A549 (cell line): ENCODE data around the gene EHBP1. TPM values are rescaled to one million over a fixed set of nuclear protein-coding genes. Genes with fewer than 3 reads are reported as not detected.

Experiments
- ATAC-seq, 2 experiments: fragments of 200-7000 bp in 1 of 2; fragments of >200 bp in 1 of 2; cut with Nextera tagmentation in 1 of 2; cut with Tn5 transposase in 1 of 2; 3 replicates each; pipeline versions ENCODE4 v1.8.0 to v1.9.1; 2018 to 2020; ENCODE audit warnings: mild to moderate bottlenecking in 1 of 2, moderate library complexity in 1 of 2
- CTCF ChIA-PET: fragments of 300-600 bp; sonication (Branson Sonifier 250); formaldehyde crosslinking; extraction: SDS; loops from one replicate; lab custom pipeline; 2021; ENCODE audit warnings: antibody characterized with exemption, inconsistent platforms; lab: Yijun Ruan, JAX
- POLR2A ChIA-PET: fragments of 350-600 bp; formaldehyde crosslinking; extraction: SDS; loops from one replicate; lab custom pipeline; 2021; ENCODE audit warnings: antibody characterized with exemption, inconsistent platforms; lab: Yijun Ruan, JAX
- DNase-seq, 2 experiments: peaks; one replicate each; pipeline versions ENCODE4 v3.0.0 to v3.0.0-alpha.2; 2011 to 2016; ENCODE audit warnings: low read depth in 1 of 2, low spot score in 1 of 2
- FAIRE-seq: peaks from 2 replicates; lab custom pipeline; 2011; peaks lifted over from hg19 to GRCh38; lab: Jason Lieb, UNC
- H3K27ac ChIP-seq, 2 experiments: fragments of >200 bp; sonication (Bioruptor Twin); formaldehyde crosslinking; 3 replicates each; pipeline ENCODE4 v1.5.1; 2016 to 2017
- H3K4me1 ChIP-seq: fragments of >200 bp; sonication (Bioruptor Twin); formaldehyde crosslinking; 3 replicates; pipeline ENCODE4 v1.6.1; 2016
- H3K4me2 ChIP-seq: fragments of >200 bp; sonication (Bioruptor Twin); formaldehyde crosslinking; 3 replicates; pipeline ENCODE4 v1.6.1; 2016
- H3K4me3 ChIP-seq: fragments of >200 bp; sonication (Bioruptor Twin); formaldehyde crosslinking; 3 replicates; pipeline ENCODE4 v1.5.1; 2016
- H3K9me3 ChIP-seq: fragments of >200 bp; sonication (Bioruptor Twin); formaldehyde crosslinking; 3 replicates; pipeline ENCODE4 v1.6.1; 2016
- BCL3 ChIP-seq: fragments of >200 bp; sonication (Bioruptor Twin); formaldehyde crosslinking; IDR thresholded peaks from 3 replicates; pipeline ENCODE4 v1.6.1; 2016
- BHLHE40 ChIP-seq: IDR thresholded peaks from 2 replicates; pipeline ENCODE4 v1.6.1; 2012; ENCODE audit warnings: low read depth, low read length, inconsistent platforms
- CHD2 ChIP-seq: fragments of 150-350 bp; IDR thresholded peaks from 2 replicates; pipeline ENCODE4 v1.6.1; 2014; ENCODE audit warnings: low read length; ENCODE audit not compliant: partially characterized antibody
- EHF ChIP-seq: fragments of 250-450 bp; sonication (Bioruptor Pico); IDR thresholded peaks from 2 replicates; pipeline ENCODE4 v1.5.0; 2020; ENCODE audit warnings: mild to moderate bottlenecking
- EHMT2 ChIP-seq: fragments of 200-600 bp; sonication (generic); IDR thresholded peaks from 2 replicates; pipeline ENCODE4 v1.6.1; 2016; ENCODE audit warnings: antibody characterized with exemption, low read depth, mild to moderate bottlenecking, moderate library complexity
- FOSB ChIP-seq: fragments of 250-450 bp; sonication (Bioruptor Pico); IDR thresholded peaks from 2 replicates; pipeline ENCODE4 v1.5.0; 2020; ENCODE audit warnings: mild to moderate bottlenecking, moderate library complexity
- HDAC2 ChIP-seq: fragments of 200-600 bp; sonication (generic); IDR thresholded peaks from 2 replicates; pipeline ENCODE4 v1.6.1; 2016
- HOXA7 ChIP-seq: fragments of 250-450 bp; sonication (Bioruptor Pico); IDR thresholded peaks from 2 replicates; pipeline ENCODE4 v1.5.0; 2020; ENCODE audit warnings: mild to moderate bottlenecking, moderate library complexity
- JUN ChIP-seq, 2 experiments: fragments of >200 bp; sonication (Bioruptor Twin); formaldehyde crosslinking; IDR thresholded peaks; 2 replicates in 1 of 2; 3 replicates in 1 of 2; pipeline ENCODE4 v1.6.1; 2016 to 2017
- MYC ChIP-seq: IDR thresholded peaks from 2 replicates; pipeline ENCODE4 v1.6.1; 2012; ENCODE audit warnings: mild to moderate bottlenecking, inconsistent platforms, low read length, improper control_type of control experiment, borderline replicate concordance
- NR3C1 ChIP-seq: fragments of >200 bp; sonication (Bioruptor Twin); formaldehyde crosslinking; IDR thresholded peaks from 3 replicates; pipeline ENCODE4 v1.6.1; 2017
- POLR2A ChIP-seq: IDR thresholded peaks from 2 replicates; pipeline ENCODE4 v1.6.1; 2012; ENCODE audit warnings: mild to moderate bottlenecking, low read length
- POLR2AphosphoS2 ChIP-seq: conservative IDR thresholded peaks from 2 replicates; pipeline ENCODE4 v1.6.1; 2012; ENCODE audit warnings: low read length, improper control_type of control experiment, inconsistent platforms
- RAD21 ChIP-seq, 2 experiments: fragments of >200 bp in 1 of 2; sonication (Bioruptor Twin) in 1 of 2; formaldehyde crosslinking in 1 of 2; IDR thresholded peaks in 1 of 2; conservative IDR thresholded peaks in 1 of 2; 2 replicates in 1 of 2; 3 replicates in 1 of 2; pipeline ENCODE4 v1.6.1; 2012 to 2018; ENCODE audit warnings: inconsistent platforms in 1 of 2
- RARB ChIP-seq: fragments of 250-450 bp; sonication (Bioruptor Pico); IDR thresholded peaks from 2 replicates; pipeline ENCODE4 v1.8.0; 2021; ENCODE audit warnings: mild to moderate bottlenecking, moderate library complexity
- RFX5 ChIP-seq: fragments of 450-650 bp; IDR thresholded peaks from 2 replicates; pipeline ENCODE4 v1.7.1; 2014; ENCODE audit warnings: antibody characterized with exemption, mild to moderate bottlenecking, moderate library complexity
- SMC3 ChIP-seq: fragments of >200 bp; sonication (Bioruptor Twin); formaldehyde crosslinking; IDR thresholded peaks from 3 replicates; pipeline ENCODE4 v1.6.1; 2018; ENCODE audit warnings: inconsistent platforms
- SREBF2 ChIP-seq: fragments of 450-650 bp; IDR thresholded peaks from 2 replicates; pipeline ENCODE4 v1.6.1; 2014; ENCODE audit warnings: mild to moderate bottlenecking, moderate library complexity
- TFCP2L1 ChIP-seq: fragments of 250-450 bp; sonication (Bioruptor Pico); IDR thresholded peaks from 2 replicates; pipeline ENCODE4 v1.5.0; 2021; ENCODE audit warnings: mild to moderate bottlenecking
- USF2 ChIP-seq: fragments of 450-650 bp; IDR thresholded peaks from 2 replicates; pipeline ENCODE4 v1.6.1; 2014; ENCODE audit warnings: antibody characterized with exemption
- ZFP36 ChIP-seq: fragments of 450-650 bp; IDR thresholded peaks from 2 replicates; pipeline ENCODE4 v1.6.1; 2014; ENCODE audit warnings: borderline replicate concordance; ENCODE audit not compliant: partially characterized antibody
- ZNF302 ChIP-seq: fragments of 250-450 bp; sonication (Bioruptor Pico); IDR thresholded peaks from 2 replicates; pipeline ENCODE4 v1.9.0; 2021; ENCODE audit warnings: inconsistent platforms, mild to moderate bottlenecking, moderate library complexity
- WGBS: methylation state at CpG from one replicate; pipeline ENCODE4 v1.1.6; 2017; ENCODE audit errors: missing lambda C conversion rate; 5-methylcytosine and 5-hydroxymethylcytosine counted together
- polyA plus RNA-seq, 4 experiments: library from polyadenylated mRNA; depleted of rRNA in 3 of 4; stranded (reverse); fragments of >200 nt; fragmentation: RNase III in 1 of 4; extraction: RNeasy Plus Mini Kit Qiagen cat#74134 plus additional on column Dnase treatment in 1 of 4; gene quantifications; 2 replicates in 3 of 4; 3 replicates in 1 of 4; pipeline ENCODE4 v1.2.3, GENCODE V29; 2011 to 2017
- TF ChIP-seq, protein P1 (sequence below): IDR thresholded peaks from 2 replicates; pipeline ENCODE4 v1.6.1; 2012
- TF ChIP-seq, protein P2 (sequence below): fragments of 150-350 bp; IDR thresholded peaks from 2 replicates; pipeline ENCODE4 v1.6.1; 2014; ENCODE audit warnings: low read depth, mild to moderate bottlenecking, low read length

Gene EHBP1
- polyA plus RNA-seq, 2 of the 4 experiments (the other 2 are of a cell fraction): 65.7 to 204 TPM

DNA sequence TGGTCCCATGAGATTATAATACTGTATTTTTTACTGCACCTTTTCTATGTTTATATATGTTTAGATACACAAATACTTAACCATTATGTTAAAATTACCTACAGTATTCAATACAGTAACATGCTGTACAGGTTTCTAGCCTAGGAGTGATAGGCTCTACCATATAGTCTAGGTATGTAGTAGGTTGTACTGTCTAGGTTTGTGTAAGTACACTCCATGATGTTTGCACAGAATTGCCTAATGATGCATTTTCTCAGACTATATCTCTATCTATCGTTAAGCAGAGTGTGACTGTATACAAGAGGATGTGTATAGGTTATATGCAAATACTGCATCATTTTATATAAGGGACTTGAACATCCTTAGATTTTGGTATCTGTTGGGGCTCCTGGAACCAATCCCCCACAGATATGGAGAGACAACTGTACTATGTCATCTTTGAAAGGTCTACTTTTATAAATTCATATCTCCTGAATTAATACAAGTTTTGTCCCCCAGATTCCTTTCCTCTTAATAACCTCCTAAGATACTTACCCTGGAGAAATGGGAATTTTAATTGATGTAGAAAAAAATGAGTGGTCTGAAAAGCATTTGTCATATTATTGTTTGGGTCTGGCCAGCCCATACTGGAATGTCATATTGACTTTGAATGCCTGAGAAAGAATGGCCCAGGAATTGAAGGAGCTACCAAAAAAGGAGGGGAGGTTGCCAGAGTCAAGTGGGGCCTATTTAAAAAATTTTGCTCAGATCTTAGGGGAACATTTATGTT, 36.6 kb downstream of the EHBP1 start:
- H3K9me3 ChIP-seq: no peaks in the 10 kb centered on the region
- no peak overlapping the region for H3K4me3 ChIP-seq
- WGBS: 60% methylated on average over 1 of the region's 1 CpG
- FAIRE-seq (no peak), DNase-seq (no peak), ATAC-seq (peak in 1 of 2 experiments; percentile 52; a peak in 3 of 6 replicates)
- H3K4me1 ChIP-seq: peaks cover 98% of the 10 kb centered on the region
- H3K27ac ChIP-seq: no peak overlapping the region
- TF ChIP-seq FOSB (CRISPR knock-in tag) (no peak), SREBF2 (no peak), BHLHE40 (no peak), ZFP36 (no peak), TFCP2L1 (CRISPR knock-in tag) (no peak), HOXA7 (no peak)
- peak overlapping the region; percentile 23; the same call in 2 of the 3 replicates for H3K4me2 ChIP-seq
- ChIA-PET POLR2A (no interaction called here), CTCF (interaction anchor here (3.5 kb wide), 1 partner anchor 285 kb away, joined by 10 read pairs; no protein-coding TSS in a partner anchor)

- Histone ChIP-seq H3K4me1 (peaks cover 91% of the 10 kb centered on the region), H3K4me3 (no peak overlapping the region), H3K9me3 (no peaks in the 10 kb centered on the region), H3K4me2 (peak overlapping the region; percentile 23), H3K27ac (peak overlapping the region in 1 of 2 experiments; percentile 3; a peak in 1 of 6 replicates)
- FAIRE-seq: peak; percentile 13
- ATAC-seq: no peak
- POLR2A ChIA-PET: no interaction called here
- CTCF ChIA-PET: interaction anchor here (1.4 kb wide), 2 partner anchors 11 to 17 kb away, joined by 3 to 4 read pairs; no protein-coding TSS in a partner anchor
- WGBS: 84% methylated on average over 2 of the region's 2 CpGs
- DNase-seq: no peak
- TF ChIP-seq ZNF302 (no peak), JUN (IDR thresholded peaks at IDR 0.05) (no peak), EHMT2 (no peak), RAD21 (conservative IDR thresholded peaks at IDR 0.05 in 1 of 2, IDR thresholded peaks at IDR 0.05 in 1 of 2) (no peak), CHD2 (no peak), SMC3 (no peak), EHF (no peak)
Observed at GRCh38 chr2:62743506-62743905, 38.0 kb downstream of the EHBP1 start.

DNA sequence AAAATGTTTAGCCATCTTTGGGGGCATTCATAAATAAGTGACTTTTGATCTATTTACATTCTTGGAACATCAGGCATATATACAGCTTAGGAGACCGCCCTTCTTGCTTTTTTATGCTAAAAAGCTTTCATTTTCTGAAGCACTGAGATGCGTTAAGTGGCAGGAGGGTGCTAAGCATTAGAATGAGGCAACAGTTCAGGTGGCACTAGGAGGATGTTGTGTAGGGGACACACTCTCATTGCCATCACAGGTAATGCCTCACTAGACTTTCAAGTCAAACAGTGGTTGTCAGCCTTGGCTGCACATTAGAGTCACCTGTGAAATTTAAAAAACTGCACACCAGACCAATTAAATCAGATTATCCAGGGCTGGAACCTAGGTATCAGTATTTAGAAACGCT, 39.1 kb downstream of the EHBP1 start:
- ChIA-PET CTCF (no interaction called here), POLR2A (interaction anchor here (0.6 kb wide), 1 partner anchor 12 kb away, joined by 4 read pairs; no protein-coding TSS in a partner anchor)
- no peak for ATAC-seq
- no peak for DNase-seq
- Histone ChIP-seq H3K27ac (no peak overlapping the region), H3K9me3 (no peaks in the 10 kb centered on the region), H3K4me1 (peaks cover 80% of the 10 kb centered on the region), H3K4me2 (no peak overlapping the region), H3K4me3 (no peak overlapping the region)
- TF ChIP-seq TFCP2L1 (CRISPR knock-in tag) (no peak), ZFP36 (no peak), HDAC2 (no peak), MYC (no peak), RFX5 (no peak), SMC3 (no peak), BCL3 (no peak), NR3C1 (no peak), RARB (CRISPR knock-in tag) (no peak), EHMT2 (no peak), USF2 (no peak), RAD21 (conservative IDR thresholded peaks at IDR 0.05 in 1 of 2, IDR thresholded peaks at IDR 0.05 in 1 of 2) (no peak), POLR2A (no peak), POLR2AphosphoS2 (no peak)
- TF ChIP-seq, protein P1, sequence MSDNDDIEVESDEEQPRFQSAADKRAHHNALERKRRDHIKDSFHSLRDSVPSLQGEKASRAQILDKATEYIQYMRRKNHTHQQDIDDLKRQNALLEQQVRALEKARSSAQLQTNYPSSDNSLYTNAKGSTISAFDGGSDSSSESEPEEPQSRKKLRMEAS: no peak
- TF ChIP-seq, protein P2, sequence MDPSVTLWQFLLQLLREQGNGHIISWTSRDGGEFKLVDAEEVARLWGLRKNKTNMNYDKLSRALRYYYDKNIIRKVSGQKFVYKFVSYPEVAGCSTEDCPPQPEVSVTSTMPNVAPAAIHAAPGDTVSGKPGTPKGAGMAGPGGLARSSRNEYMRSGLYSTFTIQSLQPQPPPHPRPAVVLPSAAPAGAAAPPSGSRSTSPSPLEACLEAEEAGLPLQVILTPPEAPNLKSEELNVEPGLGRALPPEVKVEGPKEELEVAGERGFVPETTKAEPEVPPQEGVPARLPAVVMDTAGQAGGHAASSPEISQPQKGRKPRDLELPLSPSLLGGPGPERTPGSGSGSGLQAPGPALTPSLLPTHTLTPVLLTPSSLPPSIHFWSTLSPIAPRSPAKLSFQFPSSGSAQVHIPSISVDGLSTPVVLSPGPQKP: no peak
- FAIRE-seq: no peak
- WGBS: 86% methylated on average over 3 of the region's 3 CpGs
